HL-60/S4 treated with retinoic acid at 250 ng/mL for 4 days and 3 days (cell line): Measurements from ENCODE around the gene EXOC2.
"Not testable (repeated sequence)": the region's sequence is repeated elsewhere in the genome, so short reads cannot be mapped to it uniquely, and the experiment has no call there.

Experiments used
- in situ Hi-C: fragments of 300-500 bp; cut with MboI; formaldehyde crosslinking; loops from 2 replicates; pipeline ENCODE4 v1.7.0; 2022; ENCODE audit warnings: low sequenced_read_pairs

The EXOC2 gene

GRCh38 chr6:683742-684440, 9.0 kb downstream of the EXOC2 start:
- in situ Hi-C loops, result no loop called here

GRCh38 chr6:680666-681340, 12.1 kb downstream of the EXOC2 start:
- in situ Hi-C loops, result no loop called here

- in situ Hi-C loops, result no loop called here
Measured at GRCh38 chr6:680251-680650, 12.7 kb downstream of the EXOC2 start.

- in situ Hi-C loops, result no loop called here
Measured at GRCh38 chr6:679282-679681, 13.7 kb downstream of the EXOC2 start.

GRCh38 chr6:678520-678919, 14.4 kb downstream of the EXOC2 start:
- in situ Hi-C loops, result no loop called here

GRCh38 chr6:677919-678318, 15.0 kb downstream of the EXOC2 start:
- in situ Hi-C loops, result no loop called here

GRCh38 chr6:674956-675355, 18.0 kb downstream of the EXOC2 start:
- in situ Hi-C loops, result no loop called here

GRCh38 chr6:674406-674805, 18.5 kb downstream of the EXOC2 start:
- in situ Hi-C loops, result no loop called here

- in situ Hi-C loops, result no loop called here
Measured at GRCh38 chr6:667253-667927, 25.5 kb downstream of the EXOC2 start.

- in situ Hi-C loops, result no loop called here
Measured at GRCh38 chr6:665403-666267, 27.3 kb downstream of the EXOC2 start.

- in situ Hi-C loops, result not testable (repeated sequence)
Measured at GRCh38 chr6:663788-664187, 29.2 kb downstream of the EXOC2 start.

- in situ Hi-C loops, result no loop called here
Measured at GRCh38 chr6:659716-660581, 33.0 kb downstream of the EXOC2 start.

GRCh38 chr6:658244-658643, 34.7 kb downstream of the EXOC2 start:
- in situ Hi-C loops, result no loop called here

GRCh38 chr6:657743-658142, 35.2 kb downstream of the EXOC2 start:
- in situ Hi-C loops, result no loop called here

GRCh38 chr6:656460-657252, 36.3 kb downstream of the EXOC2 start, which contains the start of gene HUS1B:
Gene HUS1B, minus strand, starts transcription at chr6:657100. Its CDS starts 156 bp downstream, at chr6:656944.
- in situ Hi-C loops, result no loop called here

- in situ Hi-C loops, result no loop called here
Measured at GRCh38 chr6:654136-654535, 38.8 kb downstream of the EXOC2 start.

GRCh38 chr6:652865-653264, 40.1 kb downstream of the EXOC2 start:
- in situ Hi-C loops, result no loop called here

- in situ Hi-C loops, result no loop called here
Measured at GRCh38 chr6:650098-650497, 42.8 kb downstream of the EXOC2 start.

- in situ Hi-C loops, result no loop called here
Measured at GRCh38 chr6:642805-643204, 50.1 kb downstream of the EXOC2 start.
